Stimulated activated CD4-positive, alpha-beta T cell treated with anti-CD3 and anti-CD28 coated beads, Interleukin-4, amount 100 ng/mL, for 24 hours (primary cell): Measurements from ENCODE around the gene TMPRSS9.
"Not testable (repeated sequence)": the region's sequence is repeated elsewhere in the genome, so short reads cannot be mapped to it uniquely, and the experiment has no call there.

Experiments used
- DNase-seq: peaks from one replicate; pipeline ENCODE4 v3.0.0-alpha.2; 2020

Gene TMPRSS9

DNA sequence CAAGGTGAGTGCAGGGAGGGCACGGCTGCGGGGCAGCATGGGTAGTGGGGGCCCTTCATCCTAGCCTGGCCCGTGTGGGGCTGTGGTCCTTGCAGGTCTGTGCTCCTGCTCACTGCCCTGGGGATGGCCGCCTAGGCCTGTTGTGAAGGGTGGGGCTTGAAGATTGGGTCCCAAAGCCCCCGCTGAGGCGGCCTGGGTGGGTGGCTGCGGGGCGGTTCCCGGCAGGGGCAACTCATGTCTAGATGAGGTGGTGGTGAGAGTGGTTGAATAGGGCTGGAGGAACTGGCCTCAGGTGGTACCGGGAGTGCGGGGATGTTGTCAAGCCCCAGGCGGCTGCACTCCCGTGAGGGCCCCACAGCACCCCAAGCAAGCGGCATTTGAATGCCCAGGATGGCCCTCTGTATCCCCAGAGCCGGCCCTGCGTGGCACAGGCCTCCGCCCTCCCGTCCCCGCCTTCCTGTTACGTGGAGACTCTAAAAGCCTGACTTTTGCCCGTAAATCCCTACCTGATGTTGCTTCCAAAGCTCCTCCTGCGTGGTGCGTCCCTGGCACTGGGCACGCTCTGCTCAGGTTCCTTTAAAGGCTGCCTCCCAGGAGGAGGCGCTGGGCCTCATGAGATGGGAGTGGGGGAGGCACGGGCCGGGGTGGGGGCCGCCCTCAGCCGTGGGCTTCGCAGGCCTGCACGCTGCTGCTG lies 16.6 kb upstream of the TMPRSS9 start:
- DNase-seq: no peak

DNA sequence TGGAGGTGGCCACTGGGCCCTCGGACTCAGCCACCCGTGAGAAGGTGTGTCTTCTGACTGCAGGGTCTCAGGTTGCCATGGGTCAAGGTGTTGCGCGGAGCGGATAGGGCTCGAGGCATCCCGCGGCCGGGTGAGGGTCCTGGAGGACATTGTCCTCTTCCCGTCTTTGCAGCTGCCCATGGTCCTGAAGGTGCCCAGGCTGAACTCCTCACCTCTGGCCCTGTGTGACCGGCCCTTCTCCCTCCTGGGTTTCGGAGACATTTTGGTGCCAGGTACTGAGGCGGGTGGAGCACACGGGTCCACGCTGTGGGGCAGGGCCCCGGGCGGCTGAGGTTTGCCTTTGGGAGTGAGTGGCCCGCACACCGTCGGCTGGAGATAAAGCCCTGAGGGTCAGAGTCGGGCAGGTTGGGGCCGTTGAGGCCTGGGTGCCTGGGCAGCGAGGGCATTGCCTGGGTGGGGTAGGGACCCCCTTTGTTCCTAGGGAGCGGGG lies 15.6 kb upstream of the TMPRSS9 start:
- no peak for DNase-seq

DNA sequence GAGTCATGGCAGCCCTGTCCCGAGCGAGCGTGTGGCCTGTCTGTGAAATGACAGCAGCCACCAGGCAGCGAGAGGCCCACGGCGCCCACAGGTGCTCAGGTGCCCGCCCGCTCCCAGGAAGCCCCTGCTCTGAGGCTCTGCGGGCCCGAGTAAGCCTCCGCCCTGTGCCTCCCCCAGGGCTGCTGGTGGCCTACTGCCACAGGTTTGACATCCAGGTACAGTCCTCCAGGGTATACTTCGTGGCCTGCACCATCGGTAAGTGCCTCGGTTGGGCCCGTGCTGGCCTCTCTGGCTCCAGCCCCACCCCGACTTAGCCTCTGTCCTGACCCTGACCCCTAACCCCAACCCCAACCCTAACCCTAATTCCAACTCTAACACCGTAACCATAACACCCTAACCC lies 15.0 kb upstream of the TMPRSS9 start:
- DNase-seq: no peak

GRCh38 chr19:2345794-2346663 lies 14.0 kb upstream of the TMPRSS9 start:
- DNase-seq: no peak

GRCh38 chr19:2349818-2350217 lies 10.2 kb upstream of the TMPRSS9 start:
- not testable (repeated sequence) for DNase-seq

GRCh38 chr19:2350656-2351055 lies 9.4 kb upstream of the TMPRSS9 start:
- DNase-seq: no peak

DNA sequence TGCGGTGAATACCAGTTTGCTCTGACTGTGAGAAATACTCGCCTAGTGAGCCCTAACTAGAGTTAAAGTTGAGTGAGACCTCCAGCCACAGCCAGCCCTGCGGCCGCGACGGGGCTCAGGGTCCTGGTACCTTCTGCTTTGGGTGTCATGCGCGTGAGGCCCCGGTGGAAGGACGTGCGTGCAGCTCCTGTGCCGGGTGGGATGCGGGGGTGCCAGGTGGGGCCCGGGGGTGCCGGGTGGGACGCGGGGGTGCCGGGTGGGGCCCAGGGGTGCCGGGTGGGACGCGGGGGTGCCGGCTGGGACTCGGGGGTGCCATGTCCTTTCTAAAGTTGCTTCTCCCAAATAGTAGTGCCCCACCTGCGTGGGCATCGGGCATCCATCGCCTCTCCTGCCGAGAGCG lies 8.5 kb upstream of the TMPRSS9 start:
- no peak for DNase-seq

DNA sequence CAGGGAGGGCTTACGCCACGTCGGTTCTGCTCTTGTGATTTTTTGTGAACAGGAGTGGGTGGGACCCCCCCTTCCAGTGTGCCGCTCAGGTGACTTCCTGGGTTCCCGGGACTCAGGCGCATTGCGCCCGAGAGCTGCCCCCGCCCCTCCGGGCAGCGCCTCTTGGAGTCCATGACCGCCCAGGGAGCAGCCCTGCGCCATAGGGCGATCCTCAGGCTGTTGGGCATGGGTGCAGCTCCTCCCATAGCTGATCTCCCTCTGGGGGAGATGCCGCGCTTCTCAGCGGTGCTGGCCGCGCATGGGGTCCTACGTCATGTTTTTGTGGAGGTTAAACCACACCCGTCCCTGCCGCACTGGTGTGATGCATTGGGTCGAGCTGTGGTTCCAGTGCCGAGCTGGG lies 7.9 kb upstream of the TMPRSS9 start:
- no peak for DNase-seq

DNA sequence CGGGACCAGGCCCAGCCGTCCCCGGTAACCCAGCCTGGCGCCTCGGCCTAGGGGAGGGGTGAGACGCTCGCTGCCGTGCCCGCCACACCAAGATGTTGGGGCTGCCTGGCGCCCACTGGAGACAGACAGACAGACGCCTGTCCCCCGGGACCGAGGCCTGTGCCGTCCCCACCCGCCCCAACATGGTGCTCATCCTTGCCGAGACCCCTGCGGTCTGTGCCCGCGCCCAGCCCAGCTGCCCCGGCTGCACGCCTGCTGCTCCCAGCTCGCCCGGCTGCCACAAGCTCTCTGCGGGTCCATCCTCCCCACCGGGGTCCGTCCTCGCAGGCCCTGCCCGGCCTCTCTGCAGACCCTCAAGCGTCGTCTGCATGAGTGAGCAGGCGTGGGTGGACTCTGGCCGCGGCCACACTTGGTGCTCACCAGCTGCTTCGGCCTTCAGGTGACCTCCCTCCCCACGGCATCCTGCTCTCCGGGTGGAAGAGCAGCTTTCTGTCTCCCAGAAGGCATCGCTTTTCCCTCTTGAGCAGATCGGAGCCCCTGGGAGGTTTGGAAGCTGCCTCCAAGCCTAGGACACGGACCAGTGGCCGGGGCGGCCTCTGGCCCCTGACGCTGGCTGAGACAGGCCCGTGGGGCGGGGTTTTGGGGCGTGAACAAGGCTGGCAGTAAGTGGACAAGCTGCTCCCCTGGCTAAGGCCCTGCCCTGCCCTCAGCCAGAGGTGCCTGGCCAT lies 6.7 kb upstream of the TMPRSS9 start:
- DNase-seq: no peak

DNA sequence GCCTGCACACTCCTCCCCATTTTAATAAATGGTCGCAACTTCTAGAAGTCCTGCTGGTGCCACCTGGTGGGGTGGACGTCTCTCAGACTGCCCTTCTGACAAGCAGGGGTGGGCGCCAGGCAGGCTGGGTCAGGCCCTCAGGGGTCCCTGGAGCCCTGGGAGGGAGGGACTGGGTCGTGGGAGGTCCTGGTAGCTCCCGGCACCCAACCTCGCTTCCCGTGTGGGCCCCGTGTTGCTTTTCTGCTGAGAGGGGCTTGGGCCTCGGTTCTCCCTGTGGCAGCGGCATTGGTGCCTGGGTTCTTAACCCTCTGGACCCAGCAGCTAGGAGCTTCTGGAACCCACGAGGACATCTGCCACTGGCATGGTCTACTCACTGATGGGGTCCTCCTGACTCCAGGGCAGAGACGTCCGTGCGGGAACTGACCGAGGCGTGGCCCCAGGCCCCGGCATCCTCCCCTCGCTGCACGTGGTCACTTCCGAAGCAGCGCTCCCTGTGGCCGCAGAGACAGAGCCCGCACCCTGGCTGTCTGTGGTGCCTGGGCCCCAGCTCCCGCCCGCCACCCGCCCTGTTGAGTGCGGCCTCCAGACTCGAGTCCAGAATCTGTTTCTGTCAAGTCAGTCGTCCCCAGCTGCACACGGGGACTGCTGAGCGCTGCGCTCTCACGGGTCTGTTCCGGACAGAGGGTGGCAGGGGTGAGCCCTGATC lies 6.0 kb upstream of the TMPRSS9 start:
- DNase-seq: no peak

GRCh38 chr19:2354670-2355069 lies 5.4 kb upstream of the TMPRSS9 start:
- no peak for DNase-seq

DNA sequence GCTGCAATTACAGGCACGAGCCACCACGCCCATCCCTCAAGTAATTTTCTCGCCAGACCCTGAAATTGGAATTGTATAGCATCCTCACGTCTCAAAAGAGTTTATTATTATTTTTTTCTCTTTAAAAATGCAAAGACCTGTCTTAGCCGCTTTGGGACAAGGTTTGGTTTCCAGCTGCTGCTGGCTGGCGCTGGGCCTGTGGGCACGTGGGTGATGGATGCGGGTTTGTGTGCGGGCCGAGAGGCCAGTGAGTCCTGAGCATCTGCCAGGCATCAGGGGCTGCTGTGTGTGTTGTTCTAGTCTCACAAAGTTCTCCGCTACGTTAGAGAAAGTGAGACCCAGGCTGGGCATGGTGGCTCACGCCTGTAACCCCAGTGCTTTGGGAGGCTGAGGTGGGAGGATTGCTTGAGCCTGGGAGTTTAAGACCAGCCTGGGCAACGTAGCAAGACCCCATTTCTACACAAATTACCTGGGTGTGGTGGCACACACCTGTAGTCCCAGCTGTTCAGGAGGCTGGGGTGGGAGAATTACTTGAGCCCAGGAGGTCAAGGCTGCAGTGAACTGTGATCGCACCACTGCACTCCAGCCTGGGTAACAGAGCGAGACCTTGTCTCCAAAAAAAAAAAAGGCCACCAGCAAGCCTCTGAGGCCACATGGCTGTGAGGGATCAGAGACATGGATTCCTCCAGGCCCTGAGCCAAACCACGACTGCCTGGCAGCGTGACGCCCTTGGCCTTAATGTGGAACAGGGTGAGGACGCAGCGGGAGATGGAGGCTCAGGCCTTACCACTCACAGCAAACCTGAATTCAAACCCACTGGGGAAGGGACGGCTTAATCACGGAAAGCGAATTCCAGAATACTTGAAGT lies 4.7 kb upstream of the TMPRSS9 start:
- no peak for DNase-seq

GRCh38 chr19:2356036-2356646 lies 3.9 kb upstream of the TMPRSS9 start:
- DNase-seq: no peak

GRCh38 chr19:2357279-2358206 lies 2.5 kb upstream of the TMPRSS9 start:
- no peak for DNase-seq

- no peak for DNase-seq
Observed at GRCh38 chr19:2358548-2359173, 1.4 kb upstream of the TMPRSS9 start.

GRCh38 chr19:2360833-2361232 lies 768 bp downstream of the TMPRSS9 start:
- no peak for DNase-seq

- no peak for DNase-seq
Observed at GRCh38 chr19:2361246-2362045, 1.4 kb downstream of the TMPRSS9 start.

DNA sequence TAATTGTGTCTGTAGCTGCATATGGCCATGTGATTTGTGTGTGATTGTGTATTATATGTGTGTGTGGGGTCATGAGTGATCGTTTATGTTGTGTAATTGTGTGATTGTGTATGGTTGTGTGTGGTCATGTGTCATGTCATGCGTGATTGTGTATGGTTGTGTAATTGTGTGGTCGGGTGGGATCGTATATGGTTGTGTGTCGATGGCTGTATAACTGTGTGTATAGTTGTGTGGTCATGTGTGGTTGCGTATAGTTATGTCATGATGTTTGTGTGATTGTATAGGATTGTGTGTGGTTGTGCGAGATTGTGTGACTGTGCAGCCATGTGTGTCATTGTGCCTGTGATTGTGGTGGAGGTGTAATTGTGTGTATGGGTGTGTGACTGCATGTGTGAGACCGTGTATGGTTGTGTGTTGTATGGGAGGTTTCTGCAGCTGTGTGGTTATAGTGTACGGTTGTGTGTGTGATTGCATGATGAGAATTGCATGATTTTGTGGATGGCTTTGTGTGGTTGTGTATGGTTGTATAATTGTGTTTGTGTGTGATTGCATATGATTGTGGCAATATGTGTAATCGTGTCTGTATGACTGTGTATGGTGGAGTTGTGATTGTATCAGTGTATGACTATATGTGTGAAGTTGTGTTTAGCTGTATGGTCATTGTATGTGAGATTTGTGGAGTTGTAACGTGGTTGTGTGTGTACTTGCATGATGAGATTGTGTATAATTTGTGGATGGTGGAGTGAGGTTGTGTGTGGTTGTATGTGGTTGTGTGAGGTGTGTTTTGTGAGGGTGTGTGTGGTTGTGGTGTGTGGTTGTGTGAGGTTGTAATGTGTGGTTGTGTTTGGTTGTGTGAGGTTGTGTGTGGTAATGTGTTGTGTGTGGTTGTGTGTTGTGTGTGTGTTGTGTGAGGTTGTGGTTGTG lies 2.2 kb downstream of the TMPRSS9 start:
- no peak for DNase-seq
